Breast epithelium (tissue), 3 donors: ENCODE data around the gene MORN1.

Experiments
- POLR2A ChIP-seq: fragments of 450-650 bp; IDR thresholded peaks from one replicate; pipeline ENCODE4 v1.6.1; 2016; ENCODE audit warnings: antibody characterized with exemption, mild to moderate bottlenecking, moderate library complexity
- POLR2AphosphoS5 ChIP-seq, 3 donors: sonication (generic); formaldehyde crosslinking; IDR thresholded peaks; one replicate each; pipeline ENCODE4 v1.6.1; 2017; ENCODE audit warnings: antibody characterized with exemption in 3 of 3
- TF ChIP-seq, protein P1 (sequence below), 3 donors: fragments of 450-650 bp; IDR thresholded peaks; one replicate each; pipeline ENCODE4 v1.5.1; 2016 to 2017; ENCODE audit warnings: antibody characterized with exemption in 3 of 3, mild to moderate bottlenecking in 3 of 3, moderate library complexity in 3 of 3

DNA sequence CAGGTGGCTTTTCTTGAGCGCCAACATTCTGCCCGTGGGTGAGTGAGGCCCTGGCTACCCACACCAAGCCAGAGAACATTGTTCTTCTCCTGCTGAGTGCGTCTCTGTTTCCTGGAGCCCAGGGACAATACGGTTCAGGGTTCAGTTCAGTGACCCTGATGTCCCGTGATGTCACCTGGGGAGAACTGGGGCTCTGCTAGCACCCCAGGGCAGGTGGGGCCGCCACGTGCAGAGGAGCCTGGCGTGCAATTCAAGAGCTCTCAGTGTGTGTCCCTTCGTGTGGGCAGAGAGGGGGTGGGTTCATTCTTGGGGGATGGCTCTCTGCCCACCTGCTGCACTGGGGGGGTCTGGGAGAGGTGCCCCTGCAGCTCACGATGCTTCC, 39.2 kb upstream of the MORN1 start:
- TF ChIP-seq, protein P1, sequence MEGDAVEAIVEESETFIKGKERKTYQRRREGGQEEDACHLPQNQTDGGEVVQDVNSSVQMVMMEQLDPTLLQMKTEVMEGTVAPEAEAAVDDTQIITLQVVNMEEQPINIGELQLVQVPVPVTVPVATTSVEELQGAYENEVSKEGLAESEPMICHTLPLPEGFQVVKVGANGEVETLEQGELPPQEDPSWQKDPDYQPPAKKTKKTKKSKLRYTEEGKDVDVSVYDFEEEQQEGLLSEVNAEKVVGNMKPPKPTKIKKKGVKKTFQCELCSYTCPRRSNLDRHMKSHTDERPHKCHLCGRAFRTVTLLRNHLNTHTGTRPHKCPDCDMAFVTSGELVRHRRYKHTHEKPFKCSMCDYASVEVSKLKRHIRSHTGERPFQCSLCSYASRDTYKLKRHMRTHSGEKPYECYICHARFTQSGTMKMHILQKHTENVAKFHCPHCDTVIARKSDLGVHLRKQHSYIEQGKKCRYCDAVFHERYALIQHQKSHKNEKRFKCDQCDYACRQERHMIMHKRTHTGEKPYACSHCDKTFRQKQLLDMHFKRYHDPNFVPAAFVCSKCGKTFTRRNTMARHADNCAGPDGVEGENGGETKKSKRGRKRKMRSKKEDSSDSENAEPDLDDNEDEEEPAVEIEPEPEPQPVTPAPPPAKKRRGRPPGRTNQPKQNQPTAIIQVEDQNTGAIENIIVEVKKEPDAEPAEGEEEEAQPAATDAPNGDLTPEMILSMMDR (IDR thresholded peaks at IDR 0.05), result no peak
- TF ChIP-seq POLR2A (no peak), POLR2AphosphoS5 (IDR thresholded peaks at IDR 0.05) (no peak)
